CD4-positive, alpha-beta T cell (primary cell): ENCODE measurements around the gene RYR3. TPM values are rescaled to one million over a fixed set of nuclear protein-coding genes. Genes with fewer than 3 reads are reported as not detected.

Experiments
- ATAC-seq: fragments of 200-7000 bp; cut with Tn5 transposase; one replicate; pipeline ENCODE4 v1.10.0; 2022; ENCODE audit warnings: mild to moderate bottlenecking; ENCODE audit not compliant: poor library complexity
- CTCF ChIA-PET: fragments of 350-600 bp; sonication (Branson Sonifier 250); formaldehyde crosslinking; loops from one replicate; lab custom pipeline; 2021; ENCODE audit warnings: antibody characterized with exemption, inconsistent platforms; lab: Charles Lee
- POLR2A ChIA-PET: fragments of 350-600 bp; sonication (Branson Sonifier 250); formaldehyde crosslinking; loops from one replicate; lab custom pipeline; 2021; ENCODE audit warnings: antibody characterized with exemption, inconsistent platforms; lab: Charles Lee
- DNase-seq, 14 experiments: peaks; one replicate each; pipeline ENCODE4 v3.0.0-alpha.2; 2013 to 2020; ENCODE audit warnings: mixed read lengths in 2 of 14
- H3K27ac ChIP-seq, 2 donors: one replicate each; pipeline versions ENCODE4 v1.5.1 to v1.7.0; 2013; ENCODE audit warnings: low read length in 2 of 2, low read depth in 1 of 2, mild to moderate bottlenecking in 1 of 2
- H3K27me3 ChIP-seq, 2 experiments: 1 replicate in 1 of 2; 2 replicates in 1 of 2; pipeline versions ENCODE4 v1.6.1 to v1.7.0; 2013; ENCODE audit warnings: low read length in 2 of 2, control low read depth in 1 of 2, mild to moderate bottlenecking in 1 of 2, moderate library complexity in 1 of 2; ENCODE audit not compliant: insufficient read depth in 2 of 2, control insufficient read depth in 1 of 2
- H3K36me3 ChIP-seq: one replicate; pipeline ENCODE4 v1.6.1; 2013; ENCODE audit warnings: low read length, control low read depth; ENCODE audit not compliant: insufficient read depth
- H3K4me1 ChIP-seq: one replicate; pipeline ENCODE4 v1.6.1; 2013; ENCODE audit warnings: low read length, control low read depth; ENCODE audit not compliant: insufficient read depth
- H3K4me3 ChIP-seq: one replicate; pipeline ENCODE4 v1.5.1; 2013; ENCODE audit warnings: mild to moderate bottlenecking, low read length, moderate library complexity
- H3K9me3 ChIP-seq, 2 experiments: 1 replicate in 1 of 2; 2 replicates in 1 of 2; pipeline versions ENCODE4 v1.6.1 to v1.7.0; 2013; ENCODE audit warnings: low read length in 2 of 2, mild to moderate bottlenecking in 2 of 2, control low read depth in 1 of 2, moderate library complexity in 1 of 2; ENCODE audit not compliant: control insufficient read depth in 1 of 2, insufficient read depth in 1 of 2
- H3K27ac Mint-ChIP-seq: one replicate; pipeline ENCODE4 v1.8.0; 2020; ENCODE audit warnings: mixed read lengths
- H3K27me3 Mint-ChIP-seq: one replicate; pipeline ENCODE4 v1.8.0; 2021; ENCODE audit warnings: mixed read lengths
- H3K36me3 Mint-ChIP-seq: one replicate; pipeline ENCODE4 v1.8.0; 2021; ENCODE audit warnings: low read depth, mixed read lengths
- H3K4me1 Mint-ChIP-seq: one replicate; pipeline ENCODE4 v1.8.0; 2021; ENCODE audit warnings: low read depth, mixed read lengths
- H3K4me3 Mint-ChIP-seq: one replicate; pipeline ENCODE4 v1.8.0; 2020; ENCODE audit warnings: mild to moderate bottlenecking, mixed read lengths
- H3K9me3 Mint-ChIP-seq: one replicate; pipeline ENCODE4 v1.8.0; 2020; ENCODE audit warnings: mixed read lengths
- intact Hi-C, 2 experiments: fragments of 100-400 bp; cut with DNase I in 1 of 2; cut with micrococcal nuclease in 1 of 2; formaldehyde crosslinking; loops; one replicate each; pipeline versions ENCODE4 v1.15.1 to v1.9.0; 2023 to 2025; cut with DNase I, micrococcal nuclease
- total RNA-seq, 174 experiments: library from RNA in 2 of 174; stranded (reverse) in 2 of 174; gene quantifications; one replicate each; pipeline ENCODE4 v1.2.3 and lab custom pipeline; 2021 to 2026
- TF ChIP-seq, protein P1 (sequence below): fragments of 200-600 bp; IDR thresholded peaks from one replicate; pipeline ENCODE4 v1.8.0; 2022; ENCODE audit warnings: antibody characterized with exemption, mild to moderate bottlenecking

RYR3 gene
- total RNA-seq, 2 experiments from 2014 or later: not detected

DNA sequence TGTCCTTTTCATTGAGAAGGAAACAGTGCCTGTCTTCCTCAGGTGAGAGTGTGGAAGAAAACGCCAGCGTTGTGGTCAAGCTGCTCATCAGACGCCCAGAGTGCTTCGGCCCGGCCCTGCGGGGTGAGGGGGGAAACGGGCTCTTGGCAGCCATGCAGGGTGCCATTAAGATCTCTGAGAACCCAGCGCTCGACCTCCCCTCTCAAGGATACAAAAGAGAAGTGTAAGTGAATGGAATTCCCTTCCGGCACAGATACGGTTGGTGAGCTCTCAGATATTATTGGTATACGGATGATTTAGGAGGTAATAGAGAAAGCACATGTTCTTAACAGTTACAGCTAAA is 411.9 kb downstream of the RYR3 start:
- H3K4me3 ChIP-seq: no peak overlapping the region
- ChIA-PET POLR2A (no interaction called here), CTCF (no interaction called here)
- H3K4me1 ChIP-seq: no peaks in the 10 kb centered on the region
- no peak overlapping the region for H3K27ac Mint-ChIP-seq
- H3K4me3 Mint-ChIP-seq: no peak overlapping the region
- H3K27me3 Mint-ChIP-seq: no peaks in the 10 kb centered on the region
- H3K9me3 Mint-ChIP-seq: no peaks in the 10 kb centered on the region
- intact Hi-C loops: no loop called here
- H3K9me3 ChIP-seq: no peaks in the 10 kb centered on the region
- H3K36me3 Mint-ChIP-seq: no peaks in the 10 kb centered on the region
- H3K27ac ChIP-seq: no peak overlapping the region
- no peaks in the 10 kb centered on the region for H3K36me3 ChIP-seq
- no peaks in the 10 kb centered on the region for H3K4me1 Mint-ChIP-seq
- peaks cover 0 to 3% of the 10 kb centered on the region in 2 experiments for H3K27me3 ChIP-seq
- DNase-seq (no peak), ATAC-seq (no peak)
- TF ChIP-seq, protein P1, sequence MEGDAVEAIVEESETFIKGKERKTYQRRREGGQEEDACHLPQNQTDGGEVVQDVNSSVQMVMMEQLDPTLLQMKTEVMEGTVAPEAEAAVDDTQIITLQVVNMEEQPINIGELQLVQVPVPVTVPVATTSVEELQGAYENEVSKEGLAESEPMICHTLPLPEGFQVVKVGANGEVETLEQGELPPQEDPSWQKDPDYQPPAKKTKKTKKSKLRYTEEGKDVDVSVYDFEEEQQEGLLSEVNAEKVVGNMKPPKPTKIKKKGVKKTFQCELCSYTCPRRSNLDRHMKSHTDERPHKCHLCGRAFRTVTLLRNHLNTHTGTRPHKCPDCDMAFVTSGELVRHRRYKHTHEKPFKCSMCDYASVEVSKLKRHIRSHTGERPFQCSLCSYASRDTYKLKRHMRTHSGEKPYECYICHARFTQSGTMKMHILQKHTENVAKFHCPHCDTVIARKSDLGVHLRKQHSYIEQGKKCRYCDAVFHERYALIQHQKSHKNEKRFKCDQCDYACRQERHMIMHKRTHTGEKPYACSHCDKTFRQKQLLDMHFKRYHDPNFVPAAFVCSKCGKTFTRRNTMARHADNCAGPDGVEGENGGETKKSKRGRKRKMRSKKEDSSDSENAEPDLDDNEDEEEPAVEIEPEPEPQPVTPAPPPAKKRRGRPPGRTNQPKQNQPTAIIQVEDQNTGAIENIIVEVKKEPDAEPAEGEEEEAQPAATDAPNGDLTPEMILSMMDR: no peak

DNA sequence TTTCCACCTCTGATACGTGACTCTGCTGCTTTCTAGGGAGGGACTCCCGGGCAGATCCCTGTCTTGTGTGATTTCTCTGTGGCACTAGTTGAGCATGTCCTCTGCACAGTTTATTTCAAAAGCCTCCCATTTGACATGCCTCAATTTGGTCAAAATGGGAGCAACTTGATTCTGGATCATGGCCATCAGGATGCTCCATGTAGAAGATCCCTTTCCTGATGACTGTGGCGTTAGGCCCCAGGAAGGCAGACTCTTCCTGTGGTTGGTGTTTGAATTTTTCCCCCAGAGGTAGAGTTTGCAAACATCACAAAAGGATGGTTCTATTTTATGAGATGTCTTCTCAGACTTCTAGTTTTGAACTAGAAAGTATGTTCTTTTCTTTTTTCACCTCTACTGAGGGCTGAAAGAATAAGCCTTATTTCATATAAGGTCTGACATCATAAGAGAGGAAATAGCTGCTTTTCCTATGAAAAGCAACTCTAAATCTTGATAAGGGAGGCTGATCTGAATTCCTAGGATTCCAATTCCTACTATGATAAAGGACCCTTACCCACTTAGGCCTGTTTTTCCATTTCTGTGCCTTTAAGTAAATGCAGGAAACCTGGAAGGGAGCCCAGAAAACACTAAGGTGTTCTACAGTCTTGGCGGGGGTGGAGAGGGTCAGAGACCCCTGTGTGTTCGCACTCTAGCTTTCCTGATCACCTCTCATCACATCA is 413.7 kb downstream of the RYR3 start:
- no peaks in the 10 kb centered on the region for H3K4me1 Mint-ChIP-seq
- Histone ChIP-seq H3K27ac (no peak overlapping the region), H3K4me1 (no peaks in the 10 kb centered on the region), H3K36me3 (no peaks in the 10 kb centered on the region), H3K27me3 (peaks cover 0 to 3% of the 10 kb centered on the region in 2 experiments), H3K9me3 (no peaks in the 10 kb centered on the region), H3K4me3 (no peak overlapping the region)
- intact Hi-C loops: no loop called here
- no peak overlapping the region for H3K4me3 Mint-ChIP-seq
- no peak overlapping the region for H3K27ac Mint-ChIP-seq
- DNase-seq (no peak), ATAC-seq (no peak)
- no peaks in the 10 kb centered on the region for H3K9me3 Mint-ChIP-seq
- H3K36me3 Mint-ChIP-seq: no peaks in the 10 kb centered on the region
- ChIA-PET POLR2A (no interaction called here), CTCF (no interaction called here)
- TF ChIP-seq, protein P1: no peak
- H3K27me3 Mint-ChIP-seq: no peaks in the 10 kb centered on the region

DNA sequence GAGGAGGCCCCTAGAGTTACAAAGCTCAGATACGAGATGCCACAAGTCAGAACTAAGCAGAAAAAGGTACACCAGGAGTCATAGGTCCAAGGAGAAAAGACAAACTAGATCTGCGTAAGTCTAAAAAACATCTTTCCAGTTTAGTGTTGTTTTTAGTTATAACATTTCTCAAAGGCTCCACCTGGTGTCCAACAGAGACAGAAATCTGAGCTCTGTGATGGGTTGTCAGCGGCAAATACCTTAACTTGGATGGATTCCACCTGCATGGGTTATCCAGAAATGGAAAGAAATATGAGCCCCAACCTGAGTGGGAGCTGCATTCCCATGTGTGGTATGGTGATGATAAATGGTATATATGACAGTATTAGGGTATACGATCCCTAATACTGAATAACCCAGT is 418.9 kb downstream of the RYR3 start:
- H3K9me3 Mint-ChIP-seq: no peaks in the 10 kb centered on the region
- H3K36me3 Mint-ChIP-seq: no peaks in the 10 kb centered on the region
- POLR2A ChIA-PET: no interaction called here
- peaks cover 0 to 3% of the 10 kb centered on the region in 2 experiments for H3K27me3 ChIP-seq
- H3K4me1 Mint-ChIP-seq: no peaks in the 10 kb centered on the region
- no peak overlapping the region for H3K27ac ChIP-seq
- H3K4me1 ChIP-seq: no peaks in the 10 kb centered on the region
- ATAC-seq (no peak), DNase-seq (no peak)
- H3K4me3 Mint-ChIP-seq: no peak overlapping the region
- CTCF ChIA-PET: interaction anchor here (0.6 to 1.0 kb wide), 2 partner anchors 9 to 659 kb away, joined by 3 read pairs; no protein-coding TSS in a partner anchor
- no peak overlapping the region for H3K4me3 ChIP-seq
- no peaks in the 10 kb centered on the region for H3K36me3 ChIP-seq
- H3K27ac Mint-ChIP-seq: no peak overlapping the region
- H3K27me3 Mint-ChIP-seq: no peaks in the 10 kb centered on the region
- TF ChIP-seq, protein P1: no peak
- intact Hi-C loops: no loop called here
- no peaks in the 10 kb centered on the region for H3K9me3 ChIP-seq
